ENCODE measurements around the gene TRMT5. TPM values are rescaled to one million over a fixed set of nuclear protein-coding genes. Genes with fewer than 3 reads are reported as not detected.

TRMT5 gene
- total RNA-seq, 1 donor from 2014 or later = 8.5 TPM

DNA sequence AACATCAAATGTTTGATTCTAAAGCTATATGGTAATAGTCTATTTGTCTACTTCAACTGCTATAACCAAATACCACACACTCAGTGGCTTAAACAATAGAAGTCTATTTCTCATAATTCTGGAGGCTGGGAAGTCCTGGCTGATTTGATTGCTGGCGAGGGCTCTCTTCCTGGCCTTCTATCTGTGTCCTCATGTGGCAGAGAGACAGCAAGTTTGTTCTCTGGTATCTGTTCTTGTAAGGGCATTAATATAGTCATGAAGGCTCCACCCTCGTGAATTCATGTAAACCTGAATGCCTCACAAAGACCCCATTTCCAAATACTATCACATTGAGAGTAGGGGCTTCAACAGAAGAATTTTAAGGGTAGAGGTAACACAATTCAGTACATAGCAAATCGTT lies 34.1 kb downstream of the TRMT5 start:
- TF ChIP-seq, protein P1, sequence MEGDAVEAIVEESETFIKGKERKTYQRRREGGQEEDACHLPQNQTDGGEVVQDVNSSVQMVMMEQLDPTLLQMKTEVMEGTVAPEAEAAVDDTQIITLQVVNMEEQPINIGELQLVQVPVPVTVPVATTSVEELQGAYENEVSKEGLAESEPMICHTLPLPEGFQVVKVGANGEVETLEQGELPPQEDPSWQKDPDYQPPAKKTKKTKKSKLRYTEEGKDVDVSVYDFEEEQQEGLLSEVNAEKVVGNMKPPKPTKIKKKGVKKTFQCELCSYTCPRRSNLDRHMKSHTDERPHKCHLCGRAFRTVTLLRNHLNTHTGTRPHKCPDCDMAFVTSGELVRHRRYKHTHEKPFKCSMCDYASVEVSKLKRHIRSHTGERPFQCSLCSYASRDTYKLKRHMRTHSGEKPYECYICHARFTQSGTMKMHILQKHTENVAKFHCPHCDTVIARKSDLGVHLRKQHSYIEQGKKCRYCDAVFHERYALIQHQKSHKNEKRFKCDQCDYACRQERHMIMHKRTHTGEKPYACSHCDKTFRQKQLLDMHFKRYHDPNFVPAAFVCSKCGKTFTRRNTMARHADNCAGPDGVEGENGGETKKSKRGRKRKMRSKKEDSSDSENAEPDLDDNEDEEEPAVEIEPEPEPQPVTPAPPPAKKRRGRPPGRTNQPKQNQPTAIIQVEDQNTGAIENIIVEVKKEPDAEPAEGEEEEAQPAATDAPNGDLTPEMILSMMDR (IDR thresholded peaks at IDR 0.05; ENCODE audit: insufficient read depth, low read length, poor library complexity, severe bottlenecking) = no peak
- no peak for DNase-seq (ENCODE audit: low read depth)
- no peaks in the 10 kb centered on the region for H3K27me3 ChIP-seq (ENCODE audit: control insufficient read depth, insufficient read depth, low read length)
- no peak overlapping the region for H3K4me3 ChIP-seq (ENCODE audit: low read depth, low read length)
- H3K36me3 ChIP-seq (ENCODE audit: control insufficient read depth, insufficient read depth, low read length) = no peaks in the 10 kb centered on the region

DNA sequence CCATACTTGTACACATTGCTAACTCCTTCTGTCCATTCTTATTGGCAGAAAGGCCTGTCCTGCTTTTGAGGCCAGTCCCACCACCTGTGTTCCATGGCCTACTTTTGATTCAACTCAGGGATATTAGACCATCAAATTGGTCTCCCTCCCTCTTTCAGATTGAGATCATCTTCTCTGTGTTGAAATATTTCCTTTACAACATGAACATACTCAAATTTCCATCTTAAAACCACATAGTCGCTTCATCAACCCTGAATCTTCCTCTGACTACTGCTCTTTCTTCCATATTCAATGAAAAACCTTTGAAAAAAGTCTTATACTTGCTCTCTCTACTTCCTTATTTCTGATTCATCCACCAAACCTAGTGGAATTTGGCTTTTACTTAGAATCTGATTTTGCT lies 34.9 kb downstream of the TRMT5 start:
- Histone ChIP-seq H3K36me3 (ENCODE audit: control insufficient read depth, insufficient read depth, low read length) (no peaks in the 10 kb centered on the region), H3K27me3 (ENCODE audit: control insufficient read depth, insufficient read depth, low read length) (no peaks in the 10 kb centered on the region), H3K4me3 (ENCODE audit: low read depth, low read length) (no peak overlapping the region)
- TF ChIP-seq, protein P1 (IDR thresholded peaks at IDR 0.05; ENCODE audit: insufficient read depth, low read length, poor library complexity, severe bottlenecking) = no peak
- DNase-seq (ENCODE audit: low read depth) = no peak

DNA sequence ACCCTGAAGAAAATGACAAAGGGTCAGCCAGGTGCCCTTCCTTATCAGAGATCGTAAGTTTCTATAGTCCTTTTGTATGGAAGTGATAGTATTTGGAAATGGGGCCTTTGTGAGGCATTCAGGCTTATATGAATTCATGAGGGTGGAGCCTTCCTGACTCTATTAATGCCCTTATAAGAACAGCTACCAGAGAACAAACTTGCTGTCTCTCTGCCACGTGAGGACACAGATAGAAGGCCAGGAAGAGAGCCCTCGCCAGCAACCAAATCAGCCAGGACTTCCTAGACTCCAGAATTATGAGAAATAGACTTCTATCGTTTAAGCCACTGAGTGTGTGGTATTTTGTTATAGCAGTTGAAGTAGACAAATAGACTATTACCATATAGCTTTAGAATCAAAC lies 36.7 kb downstream of the TRMT5 start:
- TF ChIP-seq, protein P1 (IDR thresholded peaks at IDR 0.05; ENCODE audit: insufficient read depth, low read length, poor library complexity, severe bottlenecking) = no peak
- H3K27me3 ChIP-seq (ENCODE audit: control insufficient read depth, insufficient read depth, low read length) = no peaks in the 10 kb centered on the region

DNA sequence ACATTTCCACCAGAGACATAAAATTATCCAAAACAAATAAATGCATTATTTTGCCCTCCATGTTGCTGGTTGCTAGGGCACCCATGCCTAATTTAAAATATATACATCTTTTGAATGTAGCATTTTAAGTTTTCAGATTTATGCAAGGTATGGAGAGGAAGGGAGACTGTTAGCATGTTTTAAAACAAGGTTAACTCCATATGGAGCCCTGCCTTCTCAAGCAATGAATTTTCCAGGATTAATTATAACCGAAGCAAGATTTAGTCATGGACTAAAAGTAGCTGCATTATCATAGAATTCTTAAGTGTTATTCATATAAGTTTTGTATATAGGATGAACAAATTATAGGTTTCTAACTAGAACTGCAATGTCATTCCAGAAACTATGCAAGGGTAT lies 37.2 kb downstream of the TRMT5 start:
- DNase-seq (ENCODE audit: low read depth) = no peak
- H3K36me3 ChIP-seq (ENCODE audit: control insufficient read depth, insufficient read depth, low read length) = no peaks in the 10 kb centered on the region
- H3K4me3 ChIP-seq (ENCODE audit: low read depth, low read length) = no peak overlapping the region
- TF ChIP-seq, protein P1 (IDR thresholded peaks at IDR 0.05; ENCODE audit: insufficient read depth, low read length, poor library complexity, severe bottlenecking) = no peak
- no peaks in the 10 kb centered on the region for H3K27me3 ChIP-seq (ENCODE audit: control insufficient read depth, insufficient read depth, low read length)

More for the DNA sequence above, 36.7 kb downstream of the TRMT5 start:
- Histone ChIP-seq H3K4me3 (ENCODE audit: low read depth, low read length) (no peak overlapping the region), H3K36me3 (ENCODE audit: control insufficient read depth, insufficient read depth, low read length) (no peaks in the 10 kb centered on the region)
- DNase-seq (ENCODE audit: low read depth) = no peak

DNA sequence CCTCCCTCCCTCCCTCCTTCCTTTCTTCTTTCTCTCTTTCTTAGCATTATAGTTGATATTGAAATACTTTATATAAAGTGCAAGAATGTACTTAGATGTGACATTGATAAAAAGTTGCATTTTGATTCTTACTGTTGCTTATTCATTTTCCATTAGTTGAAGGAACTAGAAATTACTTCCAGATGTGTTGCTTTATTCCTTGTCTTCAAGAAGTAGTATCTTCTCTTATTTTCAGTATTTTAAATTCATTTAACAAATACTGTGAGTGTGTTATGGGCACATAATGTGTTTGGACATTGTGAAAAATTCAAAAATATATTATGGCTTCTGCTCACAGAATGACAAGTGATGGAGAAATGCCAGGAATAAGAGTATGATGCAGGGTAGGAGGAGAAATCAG lies 45.6 kb downstream of the TRMT5 start:
- H3K27me3 ChIP-seq (ENCODE audit: control insufficient read depth, insufficient read depth, low read length) = no peaks in the 10 kb centered on the region
- H3K4me3 ChIP-seq (ENCODE audit: low read depth, low read length) = no peak overlapping the region
- no peaks in the 10 kb centered on the region for H3K36me3 ChIP-seq (ENCODE audit: control insufficient read depth, insufficient read depth, low read length)
- TF ChIP-seq, protein P1 (IDR thresholded peaks at IDR 0.05; ENCODE audit: insufficient read depth, low read length, poor library complexity, severe bottlenecking) = no peak
- DNase-seq (ENCODE audit: low read depth) = no peak

DNA sequence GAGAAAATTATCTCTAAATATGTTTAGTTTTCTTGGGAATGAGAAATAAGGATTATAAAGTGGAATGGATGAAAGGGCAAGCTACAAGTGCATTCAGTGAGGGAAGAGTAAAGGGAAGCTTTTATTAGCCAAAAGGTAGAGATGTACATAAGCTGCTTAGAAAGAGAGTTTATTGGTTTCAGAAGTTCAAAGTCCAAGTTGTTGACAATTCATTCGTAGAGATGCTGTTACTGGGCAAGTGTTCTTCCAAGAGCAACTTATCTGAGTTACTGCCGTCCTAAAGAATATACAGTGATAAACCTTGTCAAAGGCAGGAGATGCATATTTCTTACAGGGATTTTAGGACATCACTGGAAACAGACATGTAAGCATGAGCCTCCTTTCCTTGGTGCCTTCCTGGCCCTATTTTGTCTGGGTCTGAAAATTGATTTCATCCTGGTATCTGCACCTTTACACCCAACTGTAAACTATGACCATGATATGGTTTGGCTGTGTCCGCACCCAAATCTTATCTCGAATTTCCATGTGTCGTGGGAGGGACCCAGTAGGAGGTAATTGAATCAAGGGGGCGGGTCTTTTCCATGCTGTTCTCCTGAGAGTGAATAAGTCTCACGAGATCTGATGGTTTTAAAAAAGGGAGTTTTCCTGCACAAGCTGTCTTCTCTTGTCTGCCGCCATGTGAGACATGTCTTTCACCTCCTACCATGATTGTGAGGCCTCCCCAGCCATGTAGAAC lies 46.8 kb downstream of the TRMT5 start:
- Histone ChIP-seq H3K27me3 (ENCODE audit: control insufficient read depth, insufficient read depth, low read length) (no peaks in the 10 kb centered on the region), H3K4me3 (ENCODE audit: low read depth, low read length) (no peak overlapping the region), H3K36me3 (ENCODE audit: control insufficient read depth, insufficient read depth, low read length) (no peaks in the 10 kb centered on the region)
- TF ChIP-seq, protein P1 (IDR thresholded peaks at IDR 0.05; ENCODE audit: insufficient read depth, low read length, poor library complexity, severe bottlenecking) = no peak
- no peak for DNase-seq (ENCODE audit: low read depth)

Measured in kidney epithelial cell (primary cell).